Epithelial cell of proximal tubule (primary cell): ENCODE measurements around the gene SAMD11. TPM values are rescaled to one million over a fixed set of nuclear protein-coding genes. Genes with fewer than 3 reads are reported as not detected.

Experiments
- DNase-seq: peaks from one replicate; pipeline ENCODE4 v3.0.0-alpha.2; 2011; ENCODE audit warnings: low read depth
- H3K4me3 ChIP-seq: 2 replicates; pipeline ENCODE4 v1.5.1; 2011; ENCODE audit warnings: low read depth, mild to moderate bottlenecking, low read length
- total RNA-seq: library from RNA; depleted of rRNA; stranded (reverse); fragments of >200 nt; gene quantifications from 2 replicates; pipeline ENCODE4 v1.2.3, GENCODE V29; 2015
- TF ChIP-seq, protein P1 (sequence below): conservative IDR thresholded peaks from 2 replicates; pipeline ENCODE4 v1.5.1; 2012; ENCODE audit warnings: low read depth, mild to moderate bottlenecking, low read length

The SAMD11 gene
- total RNA-seq, 1 donor from 2014 or later, result 3.5 TPM

DNA sequence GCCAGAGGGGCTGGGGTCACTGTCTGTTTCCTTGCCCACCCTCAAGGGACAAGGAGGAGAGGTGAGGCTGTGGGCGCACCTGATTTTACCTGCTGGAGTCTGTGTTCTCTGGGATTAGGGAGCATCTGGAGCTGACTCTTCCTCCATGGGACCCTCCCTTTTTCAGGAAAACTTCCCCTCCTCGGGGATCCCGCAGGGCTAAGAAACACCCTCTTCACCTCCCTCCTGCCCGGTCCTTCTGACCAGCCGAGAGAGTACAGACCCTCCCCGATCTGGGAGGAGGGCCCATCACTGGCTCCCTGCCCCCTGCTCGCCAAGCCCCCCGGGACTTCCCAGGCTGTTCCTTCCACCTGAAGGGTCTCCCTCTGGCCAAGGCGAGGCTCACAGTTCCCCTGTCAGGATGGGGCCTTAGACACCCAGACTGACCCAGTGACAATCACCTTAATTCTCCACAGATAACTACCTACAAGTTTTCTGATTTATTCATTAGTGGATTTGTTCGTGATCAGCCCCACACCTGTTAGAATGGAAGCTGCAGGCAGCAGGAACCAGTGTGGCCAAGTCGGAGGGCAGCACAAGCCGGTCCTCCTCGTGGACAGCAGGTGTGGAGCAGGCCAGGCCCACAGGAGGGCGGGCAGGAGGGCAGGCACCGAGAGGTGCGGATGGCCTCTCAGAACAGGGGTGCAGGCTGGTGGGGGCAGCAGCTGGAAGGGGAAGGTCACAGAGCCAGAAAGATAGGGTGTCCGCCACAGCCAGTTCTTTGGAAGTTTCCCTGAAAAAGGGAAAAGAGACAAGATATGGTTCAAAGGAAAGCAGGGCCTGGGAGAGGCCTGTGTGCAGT, 15.9 kb upstream of the SAMD11 start:
- no peak overlapping the region for H3K4me3 ChIP-seq
- TF ChIP-seq, protein P1, sequence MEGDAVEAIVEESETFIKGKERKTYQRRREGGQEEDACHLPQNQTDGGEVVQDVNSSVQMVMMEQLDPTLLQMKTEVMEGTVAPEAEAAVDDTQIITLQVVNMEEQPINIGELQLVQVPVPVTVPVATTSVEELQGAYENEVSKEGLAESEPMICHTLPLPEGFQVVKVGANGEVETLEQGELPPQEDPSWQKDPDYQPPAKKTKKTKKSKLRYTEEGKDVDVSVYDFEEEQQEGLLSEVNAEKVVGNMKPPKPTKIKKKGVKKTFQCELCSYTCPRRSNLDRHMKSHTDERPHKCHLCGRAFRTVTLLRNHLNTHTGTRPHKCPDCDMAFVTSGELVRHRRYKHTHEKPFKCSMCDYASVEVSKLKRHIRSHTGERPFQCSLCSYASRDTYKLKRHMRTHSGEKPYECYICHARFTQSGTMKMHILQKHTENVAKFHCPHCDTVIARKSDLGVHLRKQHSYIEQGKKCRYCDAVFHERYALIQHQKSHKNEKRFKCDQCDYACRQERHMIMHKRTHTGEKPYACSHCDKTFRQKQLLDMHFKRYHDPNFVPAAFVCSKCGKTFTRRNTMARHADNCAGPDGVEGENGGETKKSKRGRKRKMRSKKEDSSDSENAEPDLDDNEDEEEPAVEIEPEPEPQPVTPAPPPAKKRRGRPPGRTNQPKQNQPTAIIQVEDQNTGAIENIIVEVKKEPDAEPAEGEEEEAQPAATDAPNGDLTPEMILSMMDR, result no peak
- DNase-seq, result no peak

DNA sequence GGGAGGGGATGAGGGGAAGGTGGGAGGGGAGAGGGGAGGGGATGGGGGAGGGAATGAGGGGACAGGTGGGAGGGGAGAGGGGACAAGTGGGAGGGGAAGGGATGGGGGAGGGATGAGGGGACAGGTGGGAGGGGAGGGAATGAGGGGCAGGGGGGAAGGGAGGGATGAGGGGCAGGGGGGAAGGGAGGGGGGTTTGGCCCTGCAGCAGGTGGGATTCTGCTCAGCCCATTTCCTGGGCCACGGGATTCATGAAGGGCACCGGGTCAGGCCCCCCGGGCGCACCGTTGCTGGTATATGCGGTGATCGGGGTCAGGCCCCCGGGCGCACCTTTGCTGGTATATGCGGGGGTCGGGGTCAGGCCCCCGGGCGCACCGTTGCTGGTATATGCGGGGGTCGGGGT, 15.1 kb upstream of the SAMD11 start:
- DNase-seq, result no peak
- H3K4me3 ChIP-seq, result no peak overlapping the region
- TF ChIP-seq, protein P1, result no peak

DNA sequence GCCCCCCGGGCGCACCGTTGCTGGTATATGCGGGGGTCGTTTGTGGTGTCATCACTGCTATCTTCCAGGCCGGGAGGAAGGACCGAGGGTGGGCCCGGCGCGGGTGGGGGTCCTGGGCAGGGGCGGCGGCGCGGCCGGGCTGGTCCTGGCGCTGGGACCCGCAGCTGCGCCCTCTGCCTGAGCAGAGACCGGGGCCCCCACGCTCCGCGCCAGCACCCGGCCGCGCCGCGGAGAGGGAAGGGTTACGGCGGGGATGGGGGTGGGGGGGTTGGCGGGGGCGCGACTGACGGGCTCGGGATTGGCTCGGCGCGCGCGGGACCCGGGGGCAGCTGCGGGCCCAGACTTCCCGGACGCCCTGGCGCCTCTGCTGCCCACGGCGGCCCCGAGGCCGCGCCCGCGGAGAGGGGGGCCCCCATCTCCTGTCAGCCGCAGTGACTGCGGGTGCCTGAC, 13.8 kb upstream of the SAMD11 start:
- no peak for DNase-seq
- no peak overlapping the region for H3K4me3 ChIP-seq
- TF ChIP-seq, protein P1, result no peak

DNA sequence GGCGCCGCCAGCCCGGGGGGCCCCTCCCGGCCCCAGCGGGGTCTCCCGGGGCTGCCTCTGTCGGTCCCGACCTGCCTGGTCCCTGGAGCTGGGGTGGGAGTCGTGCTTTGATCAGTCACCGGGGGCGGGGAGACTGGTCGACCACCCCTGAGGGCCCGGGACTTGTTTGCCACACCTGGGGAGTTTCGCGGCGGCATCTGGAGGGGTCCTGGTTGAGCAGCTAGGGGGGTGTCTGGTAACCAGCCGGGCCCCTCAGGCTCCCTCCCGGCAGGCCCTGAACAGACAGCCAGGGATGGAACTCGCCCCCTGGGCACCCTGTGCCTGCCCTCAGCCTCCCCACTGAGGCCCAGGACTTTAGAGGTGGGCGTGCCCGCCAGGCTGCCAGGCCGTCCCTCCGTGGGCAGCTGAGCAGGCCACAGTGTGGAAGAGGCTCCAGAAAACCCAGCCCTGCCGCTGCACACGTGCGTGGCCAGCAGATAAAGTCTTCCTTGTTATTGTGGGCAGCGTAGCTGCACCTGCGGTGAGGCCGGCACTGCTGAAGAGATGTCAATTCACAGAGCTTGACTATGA, 13.3 kb upstream of the SAMD11 start:
- no peak overlapping the region for H3K4me3 ChIP-seq
- DNase-seq, result no peak
- TF ChIP-seq, protein P1, result no peak

DNA sequence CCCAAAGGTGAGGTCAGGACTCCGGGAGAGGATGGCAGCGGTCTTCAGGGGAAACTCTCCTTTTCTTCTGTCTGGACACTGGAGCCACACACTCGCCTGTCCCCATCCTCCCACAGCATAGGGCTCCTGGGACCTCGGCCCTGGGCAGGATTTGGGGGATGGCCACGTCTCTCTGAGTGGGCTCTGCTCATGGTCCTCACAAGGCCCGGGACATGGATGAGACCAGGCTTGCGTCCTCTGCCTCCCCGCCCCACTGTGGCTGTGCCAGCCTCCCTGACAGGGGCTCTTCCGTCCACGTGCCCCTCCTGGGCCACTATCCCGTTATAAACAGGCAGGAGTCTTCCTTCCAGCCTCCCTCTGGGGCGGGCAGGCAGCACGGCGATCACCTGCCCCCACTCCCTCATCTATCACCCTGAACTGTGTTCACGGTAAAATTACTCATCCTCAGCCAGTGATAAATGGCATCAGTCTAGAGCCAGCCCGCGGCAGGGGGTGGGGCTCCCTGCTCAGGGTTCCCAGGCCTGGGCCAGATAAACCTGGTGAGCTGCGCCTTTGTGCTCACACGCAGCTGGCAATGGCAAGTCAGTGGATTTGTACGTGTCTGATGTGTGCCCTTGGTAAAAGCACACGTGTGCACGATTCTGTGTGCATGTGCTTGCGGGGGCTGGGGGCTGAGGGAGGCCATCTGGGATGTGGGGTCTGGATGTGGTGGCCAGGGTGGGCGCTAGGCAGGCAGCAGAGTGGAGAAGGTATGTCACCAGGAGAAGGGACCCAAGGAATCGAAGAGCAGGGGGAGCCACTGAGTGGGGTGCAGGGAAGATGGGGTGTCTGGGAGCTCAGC, 12.6 kb upstream of the SAMD11 start:
- DNase-seq, result no peak
- no peak overlapping the region for H3K4me3 ChIP-seq
- TF ChIP-seq, protein P1, result no peak

DNA sequence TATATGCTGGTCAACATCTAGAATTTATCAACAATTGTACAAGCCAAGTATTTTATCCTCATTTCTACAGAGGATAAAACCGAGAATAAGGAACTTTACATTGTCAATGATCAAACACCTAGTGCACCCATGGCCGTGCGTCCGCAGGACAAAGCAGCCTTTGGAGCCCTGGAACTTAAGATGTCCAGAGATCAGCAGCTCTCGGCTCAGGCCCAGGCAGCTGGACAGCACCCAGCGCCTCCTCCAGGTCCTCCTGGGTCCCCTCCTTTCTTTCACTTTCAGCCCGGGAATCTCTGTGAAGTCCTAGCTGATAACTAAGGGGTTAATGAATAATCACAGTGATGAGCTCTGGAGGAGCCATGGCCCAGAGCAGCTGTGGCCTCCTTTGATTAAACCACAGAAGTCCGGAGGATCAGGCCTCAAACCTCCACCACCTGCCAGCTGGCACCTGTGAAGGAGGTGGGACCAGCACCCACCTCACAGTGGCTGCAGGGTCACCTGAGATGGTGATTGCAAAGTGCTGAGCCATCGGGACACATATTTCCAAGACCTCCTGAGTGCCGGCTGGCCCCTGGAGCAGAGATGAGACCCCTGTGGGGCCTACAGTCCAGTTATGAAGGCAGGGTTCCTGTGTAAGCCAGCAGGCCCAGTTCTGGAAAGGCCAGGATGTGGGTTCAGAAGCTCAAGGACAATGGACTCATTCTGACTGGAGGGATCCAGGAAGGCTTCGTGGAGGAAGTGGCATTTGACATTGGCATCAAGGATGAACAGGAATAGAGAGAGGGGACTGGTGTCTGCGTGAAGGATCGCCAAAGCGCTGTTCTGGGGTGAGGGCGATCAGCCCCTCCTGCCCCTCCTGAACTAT, 11.6 kb upstream of the SAMD11 start:
- TF ChIP-seq, protein P1, result no peak
- H3K4me3 ChIP-seq, result no peak overlapping the region
- no peak for DNase-seq
